Measurements from ENCODE around the gene IL18. TPM values are rescaled to one million over a fixed set of nuclear protein-coding genes. Genes with fewer than 3 reads are reported as not detected.
"Not testable (repeated sequence)": the region's sequence is repeated elsewhere in the genome, so short reads cannot be mapped to it uniquely, and the experiment has no call there.

IL18 gene
- total RNA-seq, 2 experiments from 2014 or later = 0.33 TPM; not detected in 1

DNA sequence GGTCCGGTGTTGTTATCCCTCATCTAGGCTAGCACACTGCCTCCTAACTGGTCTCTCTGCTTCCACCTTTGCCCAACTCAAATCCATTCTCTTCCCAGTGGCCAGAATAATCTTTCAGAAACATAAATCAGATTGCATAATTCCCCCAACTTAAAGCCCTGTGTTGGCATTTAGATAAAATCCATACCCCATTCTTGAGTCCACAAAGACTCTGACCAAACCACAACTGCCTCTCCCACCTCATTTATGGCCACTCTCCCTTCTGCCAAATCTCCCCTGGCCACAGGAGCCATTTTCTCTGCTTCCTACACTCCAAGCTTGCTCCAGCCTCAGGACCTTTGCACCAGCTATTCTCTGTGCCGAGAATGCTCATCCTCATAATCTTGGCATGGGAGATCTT lies 36.8 kb downstream of the IL18 start:
- Mint-ChIP-seq H3K27ac (no peak overlapping the region), H3K9me3 (ENCODE audit: low read depth) (no peaks in the 10 kb centered on the region), H3K27me3 (no peaks in the 10 kb centered on the region), H3K4me3 (no peak overlapping the region), H3K36me3 (no peaks in the 10 kb centered on the region), H3K4me1 (peaks cover 5% of the 10 kb centered on the region)
- no peak for DNase-seq
- ATAC-seq = no peak
- CTCF ChIA-PET = no interaction called here

DNA sequence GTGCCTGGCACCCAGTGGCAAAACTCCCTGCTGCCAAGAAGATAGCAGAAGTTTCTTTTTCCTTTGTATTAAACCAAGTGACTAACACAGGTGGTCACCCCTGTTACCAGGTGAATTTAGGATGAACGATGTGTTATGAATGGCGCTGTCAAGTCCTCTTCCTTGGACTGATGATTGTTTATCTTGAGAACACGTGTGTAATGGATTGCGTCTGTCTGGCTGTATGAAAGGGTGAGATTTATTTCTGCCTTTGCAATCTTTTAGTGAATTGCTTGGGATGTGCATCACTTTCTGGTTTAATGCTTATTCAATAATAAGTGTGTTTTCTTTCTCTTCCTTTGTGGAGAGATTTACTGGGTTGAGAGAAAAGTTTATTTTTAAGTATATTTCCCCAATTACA lies 40.8 kb downstream of the IL18 start:
- H3K4me3 Mint-ChIP-seq = no peak overlapping the region
- H3K9me3 Mint-ChIP-seq (ENCODE audit: low read depth) = no peaks in the 10 kb centered on the region
- peaks cover 15% of the 10 kb centered on the region for H3K4me1 Mint-ChIP-seq
- H3K36me3 Mint-ChIP-seq = peaks cover 2% of the 10 kb centered on the region
- H3K27me3 Mint-ChIP-seq = no peaks in the 10 kb centered on the region
- ATAC-seq (no peak), DNase-seq (no peak)
- CTCF ChIA-PET = interaction anchor here (1.1 to 1.5 kb wide), 2 partner anchors 10 to 13 kb away, joined by 4 read pairs; no protein-coding TSS in a partner anchor
- no peak overlapping the region for H3K27ac Mint-ChIP-seq

DNA sequence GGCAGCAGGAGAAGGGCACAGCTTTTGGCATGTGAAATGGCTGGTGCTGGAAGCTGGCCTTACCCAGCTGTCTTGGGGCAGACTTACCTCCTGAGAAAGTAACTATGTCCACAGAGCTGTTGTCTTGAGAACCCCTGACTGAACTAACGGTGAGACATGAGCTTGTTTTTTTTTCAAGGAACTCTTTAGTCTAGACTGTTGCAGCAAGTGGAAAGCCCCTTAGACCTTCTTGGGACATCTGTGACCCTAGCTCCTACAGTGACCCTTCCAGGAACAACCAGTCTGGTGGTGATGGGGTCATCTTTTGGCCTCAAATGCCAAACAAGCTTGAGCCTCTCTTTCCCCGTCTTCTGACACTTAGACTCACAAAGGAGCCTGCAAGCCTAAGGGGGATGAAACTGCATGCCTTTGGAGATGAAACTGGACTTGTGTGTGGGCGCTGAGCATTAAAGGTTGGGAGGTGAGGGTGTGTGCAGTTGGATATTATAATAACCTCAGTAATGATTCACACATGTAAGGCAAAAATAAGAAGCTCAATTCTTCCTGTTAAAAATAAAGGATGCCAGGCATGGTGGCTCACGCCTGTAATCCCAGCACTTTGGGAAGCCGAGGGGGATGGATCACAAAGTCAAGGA lies 41.8 kb downstream of the IL18 start:
- Mint-ChIP-seq H3K27me3 (no peaks in the 10 kb centered on the region), H3K36me3 (peaks cover 2% of the 10 kb centered on the region), H3K4me1 (peaks cover 19% of the 10 kb centered on the region), H3K9me3 (ENCODE audit: low read depth) (no peaks in the 10 kb centered on the region), H3K4me3 (no peak overlapping the region), H3K27ac (no peak overlapping the region)
- DNase-seq (no peak), ATAC-seq (no peak)
- CTCF ChIA-PET = interaction anchor here (1.1 to 1.7 kb wide), 4 partner anchors 8 to 18 kb away, joined by 3 to 4 read pairs (median 4); no protein-coding TSS in a partner anchor

DNA sequence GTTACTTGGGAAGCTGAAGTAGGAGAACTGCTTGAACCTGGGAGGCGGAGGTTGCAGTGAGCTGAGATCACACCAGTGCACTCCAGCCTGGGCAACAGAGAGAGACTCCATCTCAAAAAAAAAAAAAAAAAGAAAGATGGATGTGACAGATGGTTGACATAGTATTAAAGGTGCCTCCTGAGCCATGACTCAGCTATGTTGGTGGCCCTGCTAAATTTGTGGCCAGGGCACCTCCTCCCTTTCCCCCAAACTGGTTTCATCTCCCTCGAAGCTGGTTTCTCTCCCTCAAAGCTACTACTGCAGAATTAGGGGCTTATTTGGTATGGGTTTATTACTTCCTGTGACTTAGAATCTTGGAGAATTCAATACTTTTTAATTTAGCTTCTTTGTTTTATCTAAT lies 45.7 kb downstream of the IL18 start:
- Mint-ChIP-seq H3K27me3 (no peaks in the 10 kb centered on the region), H3K9me3 (ENCODE audit: low read depth) (no peaks in the 10 kb centered on the region), H3K27ac (no peak overlapping the region), H3K4me1 (peaks cover 32% of the 10 kb centered on the region), H3K36me3 (peaks cover 2% of the 10 kb centered on the region), H3K4me3 (no peak overlapping the region)
- DNase-seq = peak; percentile 52
- CTCF ChIA-PET = interaction anchor here (1.4 kb wide), 1 partner anchor 162 kb away, joined by 4 read pairs; no protein-coding TSS in a partner anchor
- ATAC-seq = peak; percentile 61

DNA sequence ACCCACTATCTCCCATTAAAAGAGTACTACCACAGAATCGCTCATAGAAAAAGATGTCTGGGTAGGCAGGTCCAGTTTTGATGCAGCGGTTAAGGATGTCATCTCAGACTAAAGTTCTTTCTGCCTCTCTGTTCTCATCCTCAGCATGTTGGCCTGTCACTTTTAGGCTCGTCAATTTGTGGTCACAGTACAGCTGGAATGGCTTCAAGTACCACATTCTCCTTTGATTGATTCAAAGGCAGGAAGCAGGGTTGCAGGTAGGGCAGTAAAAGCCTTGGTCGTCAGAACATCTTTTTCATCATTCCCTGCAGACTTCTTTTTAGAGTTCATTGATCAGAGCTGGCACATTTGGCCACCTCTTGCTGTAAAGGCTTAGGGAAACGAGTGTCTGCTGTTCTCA lies 48.5 kb downstream of the IL18 start:
- Mint-ChIP-seq H3K9me3 (ENCODE audit: low read depth) (no peaks in the 10 kb centered on the region), H3K4me3 (no peak overlapping the region), H3K27ac (no peak overlapping the region), H3K27me3 (no peaks in the 10 kb centered on the region), H3K4me1 (peaks cover 29% of the 10 kb centered on the region), H3K36me3 (peaks cover 2% of the 10 kb centered on the region)
- CTCF ChIA-PET = interaction anchor here (1.7 to 5.5 kb wide), 2 partner anchors 23 to 166 kb away, joined by 4 to 27 read pairs; no protein-coding TSS in a partner anchor
- DNase-seq (no peak), ATAC-seq (no peak)

DNA sequence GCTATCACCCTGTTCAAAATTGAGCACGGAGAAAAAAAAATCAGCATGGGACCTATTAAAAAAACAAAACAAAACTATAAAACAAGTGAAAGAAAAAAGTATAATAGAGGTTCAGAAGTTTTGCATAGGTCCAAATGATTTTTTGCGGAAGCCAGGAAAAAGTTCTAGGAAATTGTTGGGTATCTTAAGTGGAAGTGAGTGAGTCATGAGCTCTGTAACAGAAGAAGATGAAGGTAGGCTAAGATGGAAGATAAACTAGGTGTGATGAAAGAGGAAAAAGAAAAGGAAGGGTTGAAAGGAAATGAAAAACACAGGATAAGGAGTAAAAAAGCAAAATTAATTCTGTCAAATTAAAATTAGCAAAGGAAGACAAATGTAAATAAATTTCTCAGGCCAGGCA lies 49.4 kb downstream of the IL18 start:
- DNase-seq = no peak
- CTCF ChIA-PET = interaction anchor here (0.9 to 5.5 kb wide), 9 partner anchors 8 to 167 kb away, joined by 3 to 27 read pairs (median 4); partner anchors contain the start of gene BCO2

DNA sequence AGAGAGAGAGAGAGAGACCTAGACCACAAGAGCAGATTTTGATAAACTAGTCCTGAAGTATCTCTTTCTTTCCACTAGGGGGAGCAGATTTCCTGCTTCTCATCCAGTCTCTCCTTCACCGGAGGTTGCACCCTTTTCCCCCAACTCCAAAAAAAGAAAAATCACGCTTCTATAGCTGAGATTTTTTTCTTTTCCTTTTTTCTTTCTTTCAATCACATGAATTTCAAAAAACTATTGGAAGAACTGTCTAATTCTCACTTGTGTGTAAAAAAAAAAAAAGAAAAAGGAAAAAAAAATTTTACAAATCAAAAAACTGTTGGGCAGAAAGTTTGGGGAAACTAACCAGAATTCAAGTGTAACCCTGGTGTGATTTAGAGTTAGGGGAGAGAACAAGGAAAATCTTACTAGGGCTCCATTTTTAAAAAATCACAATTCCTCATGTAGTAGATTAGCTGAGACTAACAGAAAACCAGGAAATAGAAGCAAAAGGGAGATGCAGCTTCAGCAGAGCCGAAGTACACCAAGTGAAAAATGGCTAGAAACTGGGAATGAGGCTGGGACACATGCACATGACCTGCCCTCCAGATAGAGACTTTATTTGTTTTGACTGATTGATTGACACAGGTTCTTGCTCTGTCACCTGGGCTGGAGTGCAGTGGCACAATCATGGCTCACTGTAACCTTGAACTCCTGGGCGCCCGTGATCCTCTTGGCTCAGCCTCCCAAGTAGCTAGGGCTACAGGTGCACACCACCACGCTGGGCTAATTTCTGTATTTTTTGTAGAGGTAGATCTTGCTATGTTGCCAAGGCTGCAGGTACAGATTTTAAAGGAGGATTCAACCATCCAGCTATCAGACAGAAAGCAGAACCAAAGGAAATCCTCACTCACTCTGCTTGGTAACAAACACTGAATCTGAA lies 50.1 kb downstream of the IL18 start:
- H3K36me3 Mint-ChIP-seq = no peaks in the 10 kb centered on the region
- no peaks in the 10 kb centered on the region for H3K27me3 Mint-ChIP-seq
- ATAC-seq = peak; percentile 57
- no peak for DNase-seq
- H3K4me1 Mint-ChIP-seq = peaks cover 24% of the 10 kb centered on the region
- no peak overlapping the region for H3K4me3 Mint-ChIP-seq
- CTCF ChIA-PET = interaction anchor here (0.7 to 5.5 kb wide), 20 partner anchors 8 to 854 kb away, joined by 3 to 27 read pairs (median 4); partner anchors contain the start of gene BCO2
- no peak overlapping the region for H3K27ac Mint-ChIP-seq
- no peaks in the 10 kb centered on the region for H3K9me3 Mint-ChIP-seq (ENCODE audit: low read depth)

More for the DNA sequence above, 49.4 kb downstream of the IL18 start:
- Mint-ChIP-seq H3K36me3 (peaks cover 2% of the 10 kb centered on the region), H3K4me1 (peaks cover 24% of the 10 kb centered on the region), H3K27me3 (no peaks in the 10 kb centered on the region), H3K27ac (no peak overlapping the region), H3K4me3 (no peak overlapping the region), H3K9me3 (ENCODE audit: low read depth) (no peaks in the 10 kb centered on the region)
- ATAC-seq = no peak

DNA sequence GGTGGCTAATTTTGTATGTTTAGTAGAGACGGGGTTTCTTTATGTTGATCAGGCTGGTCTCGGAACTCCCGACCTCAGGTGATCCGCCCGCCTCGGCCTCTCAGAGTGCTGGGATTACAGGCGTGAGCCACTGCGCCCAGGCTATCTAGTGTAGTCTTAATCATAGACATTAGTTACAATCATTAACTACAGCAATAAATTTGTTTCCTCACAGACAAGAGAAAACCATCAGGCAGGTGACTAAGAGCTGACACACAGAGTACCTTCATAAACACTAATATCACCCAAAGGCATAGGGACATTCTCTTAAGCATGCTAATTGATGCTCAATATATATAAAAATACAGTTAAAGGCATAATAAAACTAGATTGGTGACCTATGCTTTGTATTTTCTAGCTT lies 57.8 kb downstream of the IL18 start:
- H3K4me1 Mint-ChIP-seq = no peaks in the 10 kb centered on the region
- no peaks in the 10 kb centered on the region for H3K27me3 Mint-ChIP-seq
- no peak overlapping the region for H3K4me3 Mint-ChIP-seq
- no peak overlapping the region for H3K27ac Mint-ChIP-seq
- H3K9me3 Mint-ChIP-seq (ENCODE audit: low read depth) = no peaks in the 10 kb centered on the region
- ATAC-seq (no peak), DNase-seq (no peak)
- H3K36me3 Mint-ChIP-seq = no peaks in the 10 kb centered on the region
- CTCF ChIA-PET = no interaction called here

DNA sequence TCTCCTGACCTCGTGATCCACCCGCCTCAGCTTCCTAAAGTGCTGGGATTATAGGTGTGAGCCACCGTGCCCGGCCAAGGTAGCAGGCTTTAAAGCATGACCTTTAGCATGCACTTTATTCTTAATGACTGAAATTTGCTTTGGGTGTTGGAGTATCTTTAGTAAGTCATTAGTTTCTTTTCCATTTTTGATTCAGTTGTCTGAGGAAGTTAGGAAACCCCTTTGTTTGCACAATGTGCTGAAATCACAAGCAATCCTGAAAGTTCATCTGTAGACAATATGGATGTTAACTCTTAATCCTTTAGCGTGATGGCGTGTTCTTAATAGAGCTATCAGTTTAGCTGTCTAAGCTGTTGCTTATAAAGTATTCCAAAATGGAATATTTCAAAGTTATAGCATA lies 60.4 kb downstream of the IL18 start:
- DNase-seq = no peak
- no peaks in the 10 kb centered on the region for H3K27me3 Mint-ChIP-seq
- H3K4me1 Mint-ChIP-seq = no peaks in the 10 kb centered on the region
- H3K27ac Mint-ChIP-seq = no peak overlapping the region
- H3K4me3 Mint-ChIP-seq = no peak overlapping the region
- H3K9me3 Mint-ChIP-seq (ENCODE audit: low read depth) = no peaks in the 10 kb centered on the region
- CTCF ChIA-PET = interaction anchor here (0.6 to 2.2 kb wide), 6 partner anchors 9 to 1702 kb away, joined by 3 to 4 read pairs (median 3); no protein-coding TSS in a partner anchor
- ATAC-seq = no peak
- no peaks in the 10 kb centered on the region for H3K36me3 Mint-ChIP-seq

DNA sequence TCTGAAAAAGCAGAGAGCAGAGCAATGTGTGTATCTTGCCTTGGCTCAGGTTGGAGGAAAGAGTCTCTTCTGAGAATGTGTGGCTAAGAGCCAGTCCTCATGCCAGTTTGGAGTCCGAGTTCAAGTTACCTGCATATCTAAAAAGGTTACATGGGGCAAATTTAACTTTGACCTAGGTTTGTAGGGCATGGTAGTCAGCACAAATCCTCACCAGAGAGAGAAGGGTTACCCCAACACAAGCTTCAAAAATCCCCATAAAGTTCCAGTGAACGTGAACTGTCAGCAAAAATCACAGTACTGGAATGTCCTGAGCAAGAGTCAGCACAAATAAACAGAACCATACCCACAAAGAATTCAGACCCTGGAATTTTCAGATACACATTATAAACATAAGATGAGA lies 63.4 kb downstream of the IL18 start:
- Mint-ChIP-seq H3K27ac (no peak overlapping the region), H3K36me3 (peaks cover 2% of the 10 kb centered on the region), H3K4me3 (no peak overlapping the region), H3K9me3 (ENCODE audit: low read depth) (no peaks in the 10 kb centered on the region), H3K4me1 (no peaks in the 10 kb centered on the region), H3K27me3 (no peaks in the 10 kb centered on the region)
- no peak for DNase-seq
- ATAC-seq = no peak
- CTCF ChIA-PET = interaction anchor here (1.0 kb wide), 1 partner anchor 10 kb away, joined by 3 read pairs; no protein-coding TSS in a partner anchor

DNA sequence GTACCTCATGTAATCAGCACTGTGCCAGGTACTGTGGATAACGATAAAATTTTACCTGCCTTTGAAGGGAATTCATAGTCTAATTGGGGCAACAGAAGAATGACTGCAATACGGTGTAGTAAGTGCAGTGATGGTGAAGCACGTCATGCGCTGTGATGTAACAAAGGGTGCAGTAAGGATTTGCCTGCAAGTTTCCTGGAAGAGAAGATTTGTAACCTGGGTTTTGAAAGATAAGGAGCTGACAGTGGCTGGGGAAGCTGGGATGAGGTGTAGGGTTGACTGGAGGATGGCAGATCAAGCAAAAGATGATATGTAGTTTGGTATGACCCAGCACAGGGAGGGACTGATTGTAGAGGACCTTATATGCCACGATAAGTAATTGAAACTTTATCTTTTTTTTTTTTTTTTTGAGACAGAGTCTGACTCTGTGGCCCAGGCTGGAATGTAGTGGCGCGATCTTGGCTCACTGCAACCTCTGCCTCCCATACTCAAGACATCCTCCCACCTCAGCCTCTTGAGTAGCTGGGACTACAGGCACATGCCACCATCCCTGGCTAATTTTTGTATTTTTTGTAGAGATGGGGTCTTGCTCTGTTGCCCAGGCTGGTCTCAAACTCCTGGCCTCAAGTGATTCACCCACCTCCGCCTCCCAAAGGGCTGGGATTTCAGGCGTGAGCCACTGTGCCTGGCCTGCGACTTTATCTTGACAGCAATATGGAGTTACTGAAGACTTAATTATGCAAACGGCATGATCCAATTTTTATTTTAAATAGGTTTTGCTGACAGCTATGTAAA lies 66.0 kb downstream of the IL18 start:
- ATAC-seq (no peak), DNase-seq (no peak)
- Mint-ChIP-seq H3K27me3 (no peaks in the 10 kb centered on the region), H3K9me3 (ENCODE audit: low read depth) (no peaks in the 10 kb centered on the region), H3K4me1 (no peaks in the 10 kb centered on the region), H3K4me3 (no peak overlapping the region), H3K27ac (no peak overlapping the region), H3K36me3 (peaks cover 7% of the 10 kb centered on the region)
- CTCF ChIA-PET = no interaction called here

DNA sequence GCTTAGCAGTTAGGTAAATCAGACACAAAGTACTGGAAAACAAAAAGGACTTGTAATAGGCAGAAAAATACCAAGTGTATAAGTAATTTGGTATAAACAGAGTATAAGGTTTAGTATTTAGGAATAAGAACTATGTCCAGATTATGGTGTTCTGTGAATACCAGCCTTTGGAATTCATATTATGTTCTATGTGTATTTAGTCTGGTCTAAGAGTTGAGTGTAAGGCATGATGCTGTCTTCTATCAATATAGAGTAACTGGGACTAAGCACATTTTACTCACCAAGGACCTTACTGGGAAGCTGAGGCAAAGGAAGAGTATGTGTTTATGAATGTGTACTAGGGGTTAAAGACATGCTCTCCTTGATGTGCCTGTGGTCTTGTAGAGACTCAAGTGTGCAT lies 67.7 kb downstream of the IL18 start:
- H3K9me3 Mint-ChIP-seq (ENCODE audit: low read depth) = no peaks in the 10 kb centered on the region
- CTCF ChIA-PET = interaction anchor here (1.2 kb wide), 1 partner anchor 17 kb away, joined by 4 read pairs; no protein-coding TSS in a partner anchor
- H3K27me3 Mint-ChIP-seq = no peaks in the 10 kb centered on the region
- peaks cover 20% of the 10 kb centered on the region for H3K36me3 Mint-ChIP-seq
- H3K4me1 Mint-ChIP-seq = no peaks in the 10 kb centered on the region
- DNase-seq = no peak
- no peak for ATAC-seq
- no peak overlapping the region for H3K27ac Mint-ChIP-seq
- no peak overlapping the region for H3K4me3 Mint-ChIP-seq

DNA sequence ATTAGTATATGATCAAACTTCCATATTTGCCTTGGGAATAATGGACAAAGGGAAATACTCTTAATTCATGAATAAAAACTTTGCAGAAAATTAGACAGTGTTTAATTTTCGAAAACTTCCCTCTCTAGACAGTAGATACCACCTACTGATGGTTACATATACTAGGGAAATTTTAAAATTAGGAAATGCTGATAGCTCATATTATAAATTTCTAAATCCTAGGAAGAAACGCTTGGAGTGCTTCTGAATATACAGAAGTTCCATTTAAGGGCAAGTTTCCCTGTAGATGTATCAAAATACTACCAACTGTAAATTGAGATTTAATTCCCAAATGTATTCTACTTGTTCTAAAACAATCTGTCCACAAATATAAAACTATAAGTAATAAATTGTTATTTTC lies 68.6 kb downstream of the IL18 start:
- DNase-seq; H3K27me3 Mint-ChIP-seq; ATAC-seq; H3K4me3 Mint-ChIP-seq; H3K9me3 Mint-ChIP-seq (ENCODE audit: low read depth); H3K4me1 Mint-ChIP-seq; H3K27ac Mint-ChIP-seq: not testable (repeated sequence)
- peaks cover 26% of the 10 kb centered on the region for H3K36me3 Mint-ChIP-seq
- CTCF ChIA-PET = interaction anchor here (0.7 kb wide), 1 partner anchor 9 kb away, joined by 3 read pairs; the partner anchor contains the start of genes SDHD and TIMM8B

Measured in activated CD8-positive, alpha-beta memory T cell treated with anti-CD3 and anti-CD28 coated beads, Interleukin-2, amount 10 ng/mL, durations not matched to agents 7 days and 5 days (primary cell).